H1 (cell line): ENCODE results near the gene TCF7L1. TPM values are rescaled to one million over a fixed set of nuclear protein-coding genes. Genes with fewer than 3 reads are reported as not detected.

Experiments
- CTCF ChIA-PET: fragments of 300-600 bp; sonication (Branson Sonifier 250); formaldehyde crosslinking; loops from one replicate; lab custom pipeline; 2021; ENCODE audit not compliant: partially characterized antibody; lab: Charles Lee
- POLR2A ChIA-PET: fragments of 300-600 bp; sonication (Branson Sonifier 250); formaldehyde crosslinking; loops from one replicate; lab custom pipeline; 2021; ENCODE audit warnings: inconsistent platforms; ENCODE audit not compliant: partially characterized antibody; lab: Charles Lee
- DNase-seq, 2 experiments: peaks; one replicate each; pipeline versions ENCODE4 v3.0.0 to v3.0.0-alpha.2; 2010 to 2022; ENCODE audit warnings: low spot score in 2 of 2, low read depth in 1 of 2, mixed read lengths in 1 of 2
- FAIRE-seq: peaks from 2 replicates; lab custom pipeline; 2011; peaks lifted over from hg19 to GRCh38; lab: Jason Lieb, UNC
- H2AFZ ChIP-seq: 2 replicates; pipeline ENCODE4 v1.8.1; 2012; ENCODE audit warnings: low read length, inconsistent platforms
- H2AK5ac ChIP-seq: 2 replicates; pipeline ENCODE4 v1.6.1; 2013; ENCODE audit warnings: low read depth, low read length
- H2BK120ac ChIP-seq: replicated peaks from 2 replicates; pipeline ENCODE3; 2013; ENCODE audit warnings: low read depth, low read length, inconsistent platforms
- H2BK12ac ChIP-seq: 2 replicates; pipeline ENCODE4 v1.6.1; 2013; ENCODE audit warnings: low read depth, low read length
- H2BK15ac ChIP-seq: 2 replicates; pipeline ENCODE4 v1.6.1; 2013; ENCODE audit warnings: low read length
- H2BK20ac ChIP-seq: 2 replicates; pipeline ENCODE4 v1.6.1; 2013; ENCODE audit warnings: low read length
- H2BK5ac ChIP-seq: 2 replicates; pipeline ENCODE4 v1.6.1; 2013; ENCODE audit warnings: low read depth, low read length
- H3K14ac ChIP-seq: 2 replicates; pipeline ENCODE4 v1.6.1; 2013; ENCODE audit warnings: inconsistent platforms; ENCODE audit not compliant: insufficient read length
- H3K18ac ChIP-seq: 2 replicates; pipeline ENCODE4 v1.6.1; 2013; ENCODE audit warnings: low read length; ENCODE audit errors: extremely low read depth
- H3K23ac ChIP-seq: 2 replicates; pipeline ENCODE4 v1.6.1; 2013; ENCODE audit warnings: inconsistent platforms; ENCODE audit not compliant: insufficient read length
- H3K23me2 ChIP-seq: 2 replicates; pipeline ENCODE4 v1.6.1; 2013; ENCODE audit warnings: low read depth, low read length
- H3K27ac ChIP-seq: 2 replicates; pipeline ENCODE4 v1.6.1; 2011; ENCODE audit warnings: low read depth, low read length, inconsistent platforms
- H3K27me3 ChIP-seq, 4 experiments: replicated peaks in 1 of 4; 1 replicate in 1 of 4; 2 replicates in 3 of 4; pipeline versions ENCODE4 v1.6.1 to v1.8.1; 2011 to 2013; ENCODE audit warnings: low read length in 3 of 4, mild to moderate bottlenecking in 3 of 4, inconsistent platforms in 2 of 4, mixed read lengths in 2 of 4, moderate library complexity in 1 of 4; ENCODE audit not compliant: control insufficient read depth in 3 of 4, insufficient read depth in 3 of 4; ENCODE audit errors: extremely low read depth in 1 of 4
- H3K36me3 ChIP-seq, 4 experiments: 2 replicates each; pipeline versions ENCODE4 v1.6.1 to v1.8.1; 2011 to 2013; ENCODE audit warnings: mild to moderate bottlenecking in 4 of 4, low read length in 3 of 4, moderate library complexity in 2 of 4, control low read depth in 1 of 4, inconsistent platforms in 1 of 4; ENCODE audit not compliant: insufficient read depth in 4 of 4, control insufficient read depth in 2 of 4
- H3K4ac ChIP-seq: replicated peaks from 2 replicates; pipeline ENCODE3; 2013; ENCODE audit warnings: low read length, low read depth, mixed read lengths, inconsistent platforms; ENCODE audit not compliant: insufficient read length
- H3K4me1 ChIP-seq, 4 experiments: replicated peaks in 1 of 4; 1 replicate in 1 of 4; 2 replicates in 3 of 4; pipeline versions ENCODE4 v1.6.1 to v1.8.1; 2011 to 2013; ENCODE audit warnings: low read length in 3 of 4, inconsistent platforms in 2 of 4, mixed read lengths in 1 of 4; ENCODE audit not compliant: insufficient read depth in 4 of 4, control insufficient read depth in 3 of 4
- H3K4me2 ChIP-seq, 2 experiments: 2 replicates each; pipeline versions ENCODE4 v1.6.1 to v1.8.1; 2011 to 2013; ENCODE audit warnings: low read depth in 2 of 2, low read length in 2 of 2, control low read depth in 1 of 2, inconsistent platforms in 1 of 2, mild to moderate bottlenecking in 1 of 2; ENCODE audit not compliant: insufficient read depth in 1 of 2
- H3K4me3 ChIP-seq, 4 experiments: fragments of 200-600, 300-600 bp in 1 of 4; sonication (generic), shearing (Covaris generic), sonication (Bioruptor Twin) in 1 of 4; 2 replicates each; pipeline versions ENCODE4 v1.5.1 to v1.8.1; 2011 to 2016; ENCODE audit warnings: low read length in 4 of 4, low read depth in 3 of 4, control low read depth in 2 of 4, inconsistent platforms in 2 of 4, mild to moderate bottlenecking in 2 of 4, mixed read lengths in 1 of 4, moderate library complexity in 1 of 4; ENCODE audit not compliant: insufficient read depth in 2 of 4; ENCODE audit errors: extremely low read depth in 1 of 4
- H3K56ac ChIP-seq: replicated peaks from 2 replicates; pipeline ENCODE3; 2013; ENCODE audit warnings: low read depth, mild to moderate bottlenecking, mixed read lengths, low read length, inconsistent platforms; ENCODE audit not compliant: insufficient read length
- H3K79me1 ChIP-seq: 2 replicates; pipeline ENCODE4 v1.6.1; 2013; ENCODE audit warnings: low read depth, low read length, control low read depth
- H3K79me2 ChIP-seq, 2 experiments: 2 replicates each; pipeline versions ENCODE4 v1.6.1 to v1.8.1; 2012 to 2013; ENCODE audit warnings: low read length in 2 of 2, mild to moderate bottlenecking in 2 of 2, inconsistent platforms in 1 of 2; ENCODE audit not compliant: insufficient read depth in 2 of 2, control insufficient read depth in 1 of 2
- H3K9ac ChIP-seq, 4 experiments: replicated peaks in 1 of 4; 1 replicate in 1 of 4; 2 replicates in 3 of 4; pipeline versions ENCODE4 v1.6.1 to v1.8.1; 2011 to 2013; ENCODE audit warnings: low read depth in 3 of 4, low read length in 3 of 4, control low read depth in 2 of 4, mild to moderate bottlenecking in 2 of 4, moderate library complexity in 2 of 4, inconsistent platforms in 1 of 4; ENCODE audit errors: extremely low read depth in 1 of 4
- H3K9me3 ChIP-seq, 2 experiments: 2 replicates each; pipeline versions ENCODE4 v1.6.1 to v1.8.1; 2012 to 2013; ENCODE audit warnings: mild to moderate bottlenecking in 2 of 2, moderate library complexity in 2 of 2, control low read depth in 1 of 2, inconsistent platforms in 1 of 2, low read depth in 1 of 2, low read length in 1 of 2, mixed read lengths in 1 of 2; ENCODE audit not compliant: insufficient read depth in 2 of 2
- H4K20me1 ChIP-seq, 2 experiments: replicated peaks in 1 of 2; 2 replicates each; pipeline versions ENCODE3 to v1.8.1; 2011 to 2013; ENCODE audit warnings: inconsistent platforms in 2 of 2, low read length in 2 of 2, mild to moderate bottlenecking in 1 of 2; ENCODE audit not compliant: insufficient read depth in 2 of 2, control insufficient read depth in 1 of 2
- H4K5ac ChIP-seq: 2 replicates; pipeline ENCODE4 v1.6.1; 2013; ENCODE audit warnings: low read length, low read depth, mixed read lengths, inconsistent platforms; ENCODE audit not compliant: insufficient read length
- H4K8ac ChIP-seq: 2 replicates; pipeline ENCODE4 v1.8.0; 2013; ENCODE audit warnings: mild to moderate bottlenecking, moderate library complexity, low read length, inconsistent platforms; ENCODE audit not compliant: insufficient read depth; ENCODE audit errors: extremely low read depth
- H4K91ac ChIP-seq: replicated peaks from 2 replicates; pipeline ENCODE3; 2013; ENCODE audit warnings: low read length, mixed read lengths, inconsistent platforms; ENCODE audit not compliant: insufficient read length
- BACH1 ChIP-seq: IDR thresholded peaks from 2 replicates; pipeline ENCODE4 v1.6.1; 2012; ENCODE audit warnings: low read length, improper control_type of control experiment
- CREB1 ChIP-seq: IDR thresholded peaks from 2 replicates; pipeline ENCODE4 v1.6.1; 2012; ENCODE audit warnings: inconsistent platforms
- FOSL1 ChIP-seq: IDR thresholded peaks from 2 replicates; pipeline ENCODE4 v1.6.1; 2011; ENCODE audit warnings: mild to moderate bottlenecking, low read depth, low read length, moderate library complexity; ENCODE audit not compliant: insufficient read depth
- GABPA ChIP-seq: IDR thresholded peaks from 2 replicates; pipeline ENCODE4 v1.6.1; 2011; ENCODE audit warnings: mild to moderate bottlenecking, low read length, moderate library complexity, borderline replicate concordance; ENCODE audit not compliant: insufficient read depth
- NRF1 ChIP-seq: IDR thresholded peaks from 2 replicates; pipeline ENCODE4 v1.6.1; 2011; ENCODE audit warnings: mild to moderate bottlenecking, low read depth, low read length, improper control_type of control experiment
- POLR2A ChIP-seq, 2 experiments: IDR thresholded peaks; 1 replicate in 1 of 2; 2 replicates in 1 of 2; pipeline ENCODE4 v1.6.1; 2011; ENCODE audit warnings: low read depth in 2 of 2, low read length in 2 of 2, mild to moderate bottlenecking in 2 of 2; ENCODE audit errors: control extremely low read depth in 1 of 2
- RAD21 ChIP-seq, 2 experiments: IDR thresholded peaks in 1 of 2; conservative IDR thresholded peaks in 1 of 2; 2 replicates each; pipeline ENCODE4 v1.6.1; 2011; ENCODE audit warnings: low read depth in 2 of 2, low read length in 2 of 2, improper control_type of control experiment in 1 of 2, inconsistent platforms in 1 of 2, mild to moderate bottlenecking in 1 of 2, moderate library complexity in 1 of 2
- RBBP5 ChIP-seq: IDR thresholded peaks from 2 replicates; pipeline ENCODE4 v1.7.1; 2012; ENCODE audit warnings: low read depth, mild to moderate bottlenecking, inconsistent platforms, low read length, moderate library complexity, borderline replicate concordance
- WGBS, 2 experiments: shearing (Covaris generic) in 1 of 2; methylation state at CpG; one replicate each; pipeline versions ENCODE4 v1.1.6 to v1.1.7; 2013 to 2015; ENCODE audit warnings: low lambda C conversion rate in 2 of 2, mixed read lengths in 2 of 2, inconsistent platforms in 1 of 2, low coverage in 1 of 2, missing lambda C conversion rate in 1 of 2; ENCODE audit not compliant: insufficient replicate concordance in 2 of 2, insufficient coverage in 1 of 2, insufficient read length in 1 of 2; ENCODE audit errors: extremely low coverage in 1 of 2, missing lambda C conversion rate in 1 of 2; 5-methylcytosine and 5-hydroxymethylcytosine counted together
- polyA plus RNA-seq, 7 experiments: library from polyadenylated mRNA; depleted of rRNA in 3 of 7; stranded (reverse) in 5 of 7; unstranded in 2 of 7; fragments of >200 nt in 5 of 7; fragments of 200-250 nt in 2 of 7; gene quantifications; 1 replicate in 5 of 7; 2 replicates in 1 of 7; 4 replicates in 1 of 7; pipeline versions ENCODE4 v1.2.1 to v1.2.3, GENCODE V29; 2011 to 2013; ENCODE audit warnings: missing spikeins in 2 of 7, mixed read lengths in 2 of 7
- total RNA-seq: library from RNA; stranded (reverse); fragmentation: NEBNext Ultra II Directional; extraction: Animal tissue kit (Norgen Biotek cat#: 25700); gene quantifications from 2 replicates; pipeline ENCODE4 v1.2.1, GENCODE V29; 2021
- TF ChIP-seq, protein P1 (sequence below): IDR thresholded peaks from 2 replicates; pipeline ENCODE4 v1.6.1; 2012; ENCODE audit warnings: inconsistent platforms

Gene TCF7L1
- total and polyA plus RNA-seq, 2 of the 8 experiments (the other 6 are each of a cell fraction or from before 2014, with no cell fraction given) = 27.5 to 108 TPM

- H3K9me3 ChIP-seq = no peaks in the 10 kb centered on the region; a peak in 1 of 4 replicates
- no peak overlapping the region for H3K18ac ChIP-seq
- no peak overlapping the region for H2BK120ac ChIP-seq
- H4K8ac ChIP-seq = no peak overlapping the region
- H3K36me3 ChIP-seq = no peaks in the 10 kb centered on the region
- ChIA-PET CTCF (interaction anchor here (0.6 to 1.8 kb wide), 3 partner anchors 11 to 385 kb away, joined by 3 read pairs; no protein-coding TSS in a partner anchor), POLR2A (interaction anchor here (0.9 to 5.9 kb wide), 6 partner anchors 9 to 58 kb away, joined by 3 to 23 read pairs (median 4); partner anchors contain the start of genes ELMOD3, RETSAT and TGOLN2)
- H2BK12ac ChIP-seq = no peak overlapping the region
- H3K14ac ChIP-seq = no peak overlapping the region
- H4K91ac ChIP-seq = no peak overlapping the region
- H3K4me3 ChIP-seq = no peak overlapping the region
- no peak for DNase-seq
- WGBS, 2 experiments = 93% methylated on average over 30 of the region's 30 CpGs; no CpG with 5 or more reads in 1 of the 2 experiments
- H3K4ac ChIP-seq = no peak overlapping the region
- no peaks in the 10 kb centered on the region for H3K27me3 ChIP-seq
- H3K4me2 ChIP-seq = no peak overlapping the region
- H3K27ac ChIP-seq = no peak overlapping the region
- H3K9ac ChIP-seq = no peak overlapping the region
- no peak overlapping the region for H4K5ac ChIP-seq
- H3K56ac ChIP-seq = no peak overlapping the region
- no peaks in the 10 kb centered on the region for H3K79me2 ChIP-seq
- H3K4me1 ChIP-seq = peaks cover 0 to 7% (median 1%) of the 10 kb centered on the region in 4 experiments; a peak in 3 of 7 replicates
- no peak overlapping the region for H2BK15ac ChIP-seq
- H2AFZ ChIP-seq = no peak overlapping the region
- H3K79me1 ChIP-seq = no peaks in the 10 kb centered on the region
- H4K20me1 ChIP-seq = no peaks in the 10 kb centered on the region
- TF ChIP-seq RAD21 (IDR thresholded peaks at IDR 0.05 in 1 of 2, conservative IDR thresholded peaks at IDR 0.05 in 1 of 2; ENCODE audit: low read depth in 2 of 2, low read length in 2 of 2) (no peak), CREB1 (no peak), BACH1 (no peak), POLR2A (IDR thresholded peaks at IDR 0.05; ENCODE audit: control extremely low read depth in 1 of 2, low read depth in 2 of 2, low read length in 2 of 2) (no peak), NRF1 (no peak), GABPA (no peak), FOSL1 (no peak), RBBP5 (no peak)
- TF ChIP-seq, protein P1, sequence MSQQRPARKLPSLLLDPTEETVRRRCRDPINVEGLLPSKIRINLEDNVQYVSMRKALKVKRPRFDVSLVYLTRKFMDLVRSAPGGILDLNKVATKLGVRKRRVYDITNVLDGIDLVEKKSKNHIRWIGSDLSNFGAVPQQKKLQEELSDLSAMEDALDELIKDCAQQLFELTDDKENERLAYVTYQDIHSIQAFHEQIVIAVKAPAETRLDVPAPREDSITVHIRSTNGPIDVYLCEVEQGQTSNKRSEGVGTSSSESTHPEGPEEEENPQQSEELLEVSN = no peak
- H2AK5ac ChIP-seq = no peak overlapping the region
- H3K23ac ChIP-seq = no peak overlapping the region
- no peak for FAIRE-seq
- H2BK20ac ChIP-seq = no peak overlapping the region
- H2BK5ac ChIP-seq = no peak overlapping the region
- H3K23me2 ChIP-seq = no peaks in the 10 kb centered on the region
Observed at GRCh38 chr2:85341269-85342029, 208.3 kb downstream of the TCF7L1 start.
